NB4 (cell line): ENCODE data around the gene EEF1AKMT4.

ENCODE experiments used
- CTCF ChIP-seq: IDR thresholded peaks from one replicate; pipeline ENCODE4 v1.5.1; 2012; ENCODE audit warnings: low read depth, low read length
- POLR2A ChIP-seq: IDR thresholded peaks from 2 replicates; pipeline ENCODE4 v1.6.1; 2011; ENCODE audit warnings: mild to moderate bottlenecking; ENCODE audit not compliant: insufficient read length; ENCODE audit errors: extremely low read depth

GRCh38 chr3:184259878-184260723 is 10.6 kb downstream of the EEF1AKMT4 start:
- TF ChIP-seq CTCF (no peak), POLR2A (peak; percentile 14)
